OCI-LY3 (cell line): ENCODE data around the gene CELF4.

Experiments used
- H2AFZ ChIP-seq: fragments of 200-600, 300-600 bp; shearing (Covaris generic); 2 replicates; pipeline ENCODE4 v1.6.0; 2014; ENCODE audit warnings: antibody characterized with exemption, low read depth, low read length
- H3K27ac ChIP-seq: fragments of 200-600, 300-600 bp; sonication (generic); 2 replicates; pipeline ENCODE4 v1.5.1; 2014; ENCODE audit warnings: mild to moderate bottlenecking, low read length, moderate library complexity, mixed read lengths
- H3K27me3 ChIP-seq: fragments of 200-600, 300-600 bp; sonication (generic); 2 replicates; pipeline ENCODE4 v1.6.1; 2014; ENCODE audit warnings: low read depth, low read length, mixed read lengths
- H3K36me3 ChIP-seq: fragments of 200-600, 300-600 bp; sonication (generic); replicated peaks from 2 replicates; pipeline ENCODE3; 2014; ENCODE audit warnings: low read depth, low read length, mixed read lengths
- H3K4me1 ChIP-seq: fragments of 300-600, 200-600 bp; sonication (generic); 2 replicates; pipeline ENCODE4 v1.6.1; 2014; ENCODE audit warnings: low read length, mixed read lengths
- H3K4me2 ChIP-seq: fragments of 200-600, 300-600 bp; sonication (generic); 2 replicates; pipeline ENCODE4 v1.6.1; 2014; ENCODE audit warnings: low read length, mixed read lengths
- H3K4me3 ChIP-seq: fragments of 300-600, 200-600 bp; sonication (generic); 2 replicates; pipeline ENCODE4 v1.5.1; 2014; ENCODE audit warnings: antibody characterized with exemption, mild to moderate bottlenecking, low read length, moderate library complexity
- H3K79me2 ChIP-seq: fragments of 300-600, 200-600 bp; shearing (Covaris generic); 2 replicates; pipeline ENCODE4 v1.6.1; 2014; ENCODE audit warnings: mild to moderate bottlenecking, low read length, mixed read lengths
- H3K9ac ChIP-seq: fragments of 300-600, 200-600 bp; shearing (Covaris generic); 2 replicates; pipeline ENCODE4 v1.6.0; 2014; ENCODE audit warnings: mild to moderate bottlenecking, low read length, moderate library complexity
- H3K9me3 ChIP-seq: fragments of 200-600, 300-600 bp; shearing (Covaris generic); 2 replicates; pipeline ENCODE4 v1.6.1; 2014; ENCODE audit warnings: low read length, mixed read lengths; ENCODE audit not compliant: insufficient read depth
- H4K20me1 ChIP-seq: fragments of 200-600, 300-600 bp; sonication (generic); 2 replicates; pipeline ENCODE4 v1.6.1; 2016; ENCODE audit warnings: low read length, mixed read lengths; ENCODE audit not compliant: insufficient read depth
- CTCF ChIP-seq: fragments of 200-600, 300-600 bp; sonication (generic); IDR thresholded peaks from 2 replicates; pipeline ENCODE4 v1.5.1; 2014; ENCODE audit warnings: antibody characterized with exemption, low read length, low read depth
- EZH2phosphoT487 ChIP-seq: fragments of 200-600 bp; shearing (Covaris generic); IDR thresholded peaks from 2 replicates; pipeline ENCODE4 v1.6.1; 2018; ENCODE audit warnings: antibody characterized with exemption, mixed run types, low read depth

Gene CELF4

GRCh38 chr18:37249171-37249886, 316.3 kb downstream of the CELF4 start:
- Histone ChIP-seq H3K9ac (no peak overlapping the region), H3K79me2 (no peaks in the 10 kb centered on the region), H4K20me1 (no peaks in the 10 kb centered on the region), H3K27ac (no peak overlapping the region), H2AFZ (no peak overlapping the region), H3K4me1 (no peaks in the 10 kb centered on the region), H3K27me3 (no peaks in the 10 kb centered on the region), H3K36me3 (no peaks in the 10 kb centered on the region), H3K4me3 (no peak overlapping the region), H3K4me2 (no peak overlapping the region), H3K9me3 (no peaks in the 10 kb centered on the region)
- TF ChIP-seq CTCF (no peak), EZH2phosphoT487 (no peak)

- Histone ChIP-seq H3K4me3 (no peak overlapping the region), H3K4me1 (no peaks in the 10 kb centered on the region), H3K9me3 (no peaks in the 10 kb centered on the region), H3K4me2 (no peak overlapping the region), H3K27ac (no peak overlapping the region), H4K20me1 (no peaks in the 10 kb centered on the region), H2AFZ (no peak overlapping the region), H3K9ac (no peak overlapping the region), H3K27me3 (no peaks in the 10 kb centered on the region), H3K36me3 (no peaks in the 10 kb centered on the region), H3K79me2 (no peaks in the 10 kb centered on the region)
- TF ChIP-seq EZH2phosphoT487 (no peak), CTCF (no peak)
Measured at GRCh38 chr18:37248281-37248680, 317.3 kb downstream of the CELF4 start.

GRCh38 chr18:37247497-37248161, 318.0 kb downstream of the CELF4 start:
- H3K9ac ChIP-seq: no peak overlapping the region
- H3K27ac ChIP-seq: no peak overlapping the region
- no peaks in the 10 kb centered on the region for H3K4me1 ChIP-seq
- H3K36me3 ChIP-seq: no peaks in the 10 kb centered on the region
- no peak overlapping the region for H2AFZ ChIP-seq
- no peaks in the 10 kb centered on the region for H3K79me2 ChIP-seq
- H4K20me1 ChIP-seq: no peaks in the 10 kb centered on the region
- no peaks in the 10 kb centered on the region for H3K9me3 ChIP-seq
- no peaks in the 10 kb centered on the region for H3K27me3 ChIP-seq
- H3K4me2 ChIP-seq: no peak overlapping the region
- no peak overlapping the region for H3K4me3 ChIP-seq
- no peak for TF ChIP-seq CTCF
- no peak for TF ChIP-seq EZH2phosphoT487

- Histone ChIP-seq H3K4me3 (no peak overlapping the region), H4K20me1 (no peaks in the 10 kb centered on the region), H3K4me2 (no peak overlapping the region), H3K4me1 (no peaks in the 10 kb centered on the region), H3K27ac (no peak overlapping the region), H3K79me2 (no peaks in the 10 kb centered on the region), H3K36me3 (no peaks in the 10 kb centered on the region), H3K9ac (no peak overlapping the region), H3K9me3 (no peaks in the 10 kb centered on the region), H3K27me3 (no peaks in the 10 kb centered on the region), H2AFZ (no peak overlapping the region)
- TF ChIP-seq EZH2phosphoT487 (no peak), CTCF (no peak)
Measured at GRCh38 chr18:37246779-37247340, 318.7 kb downstream of the CELF4 start.
